IPS DF 6.9 (cell line): ENCODE measurements around the gene TTPAL.

ENCODE experiments used
- DNase-seq: peaks from one replicate; pipeline ENCODE4 v3.0.0-alpha.2; 2013; ENCODE audit warnings: low read depth, low spot score
- H3K27ac ChIP-seq: one replicate; pipeline ENCODE4 v1.5.1; 2013; ENCODE audit warnings: low read length, control low read depth
- H3K27me3 ChIP-seq: 2 replicates; pipeline ENCODE4 v1.6.1; 2013; ENCODE audit warnings: mild to moderate bottlenecking, low read length; ENCODE audit not compliant: control insufficient read depth, insufficient read depth
- H3K36me3 ChIP-seq: 2 replicates; pipeline ENCODE4 v1.6.1; 2013; ENCODE audit warnings: low read length; ENCODE audit not compliant: control insufficient read depth, insufficient read depth
- H3K4me1 ChIP-seq: 2 replicates; pipeline ENCODE4 v1.6.1; 2013; ENCODE audit warnings: low read length; ENCODE audit not compliant: control insufficient read depth, insufficient read depth
- H3K4me3 ChIP-seq: 2 replicates; pipeline ENCODE4 v1.5.1; 2013; ENCODE audit warnings: mild to moderate bottlenecking, low read length
- H3K9me3 ChIP-seq: 2 replicates; pipeline ENCODE4 v1.6.1; 2013; ENCODE audit warnings: low read length, inconsistent platforms; ENCODE audit not compliant: control insufficient read depth, insufficient read depth
- WGBS: extraction: QIAGEN DNeasy Blood & Tissue Kit; methylation state at CpG from one replicate; pipeline ENCODE4 v1.1.7; 2013; ENCODE audit warnings: mixed read lengths, missing lambda C conversion rate; ENCODE audit not compliant: insufficient read length, insufficient coverage; 5-methylcytosine and 5-hydroxymethylcytosine counted together

The TTPAL gene

GRCh38 chr20:44537993-44538392 is 62.3 kb downstream of the TTPAL start:
- no peaks in the 10 kb centered on the region for H3K4me1 ChIP-seq
- WGBS: no CpG with 5 or more reads among the region's 1 CpG
- H3K4me3 ChIP-seq: no peak overlapping the region
- no peaks in the 10 kb centered on the region for H3K27me3 ChIP-seq
- H3K27ac ChIP-seq: no peak overlapping the region
- no peaks in the 10 kb centered on the region for H3K36me3 ChIP-seq
- DNase-seq: no peak
- H3K9me3 ChIP-seq: no peaks in the 10 kb centered on the region

- H3K27ac ChIP-seq: no peak overlapping the region
Observed at GRCh38 chr20:44540834-44541233, 65.2 kb downstream of the TTPAL start.

GRCh38 chr20:44541992-44542391 is 66.3 kb downstream of the TTPAL start:
- H3K4me3 ChIP-seq: no peak overlapping the region
- no peak for DNase-seq
- no peak overlapping the region for H3K27ac ChIP-seq
- H3K4me1 ChIP-seq: no peaks in the 10 kb centered on the region; the same call in 1 of the 2 replicates
- no peaks in the 10 kb centered on the region for H3K9me3 ChIP-seq
- H3K36me3 ChIP-seq: no peaks in the 10 kb centered on the region
- no CpG with 5 or more reads among the region's 4 CpGs for WGBS
- H3K27me3 ChIP-seq: no peaks in the 10 kb centered on the region

More at GRCh38 chr20:44540834-44541233, 65.2 kb downstream of the TTPAL start:
- no peak overlapping the region for H3K4me3 ChIP-seq
- H3K36me3 ChIP-seq: no peaks in the 10 kb centered on the region
- WGBS: no CpG with 5 or more reads among the region's 6 CpGs
- H3K9me3 ChIP-seq: no peaks in the 10 kb centered on the region
- H3K4me1 ChIP-seq: no peaks in the 10 kb centered on the region; the same call in 1 of the 2 replicates
- H3K27me3 ChIP-seq: no peaks in the 10 kb centered on the region
- DNase-seq: no peak

- no peaks in the 10 kb centered on the region for H3K9me3 ChIP-seq
- no peak for DNase-seq
- no peaks in the 10 kb centered on the region; the same call in 1 of the 2 replicates for H3K4me1 ChIP-seq
- no CpG with 5 or more reads among the region's 1 CpG for WGBS
- H3K4me3 ChIP-seq: no peak overlapping the region
- no peak overlapping the region for H3K27ac ChIP-seq
- no peaks in the 10 kb centered on the region for H3K27me3 ChIP-seq
- no peaks in the 10 kb centered on the region for H3K36me3 ChIP-seq
Observed at GRCh38 chr20:44542890-44543289, 67.2 kb downstream of the TTPAL start.

GRCh38 chr20:44543358-44543757 is 67.7 kb downstream of the TTPAL start:
- DNase-seq: no peak
- no peak overlapping the region for H3K27ac ChIP-seq
- no peaks in the 10 kb centered on the region; the same call in 1 of the 2 replicates for H3K4me1 ChIP-seq
- H3K36me3 ChIP-seq: no peaks in the 10 kb centered on the region
- H3K4me3 ChIP-seq: no peak overlapping the region
- no CpG with 5 or more reads among the region's 3 CpGs for WGBS
- no peaks in the 10 kb centered on the region for H3K9me3 ChIP-seq
- no peaks in the 10 kb centered on the region for H3K27me3 ChIP-seq
